GM21737 (cell line): ENCODE measurements around the gene LRRC46.

Source experiments
- ATAC-seq: cut with Tn5 transposase; IDR thresholded peaks from one replicate; pipeline ENCODE4 v1.9.1; 2021; ENCODE audit warnings: mild to moderate bottlenecking, moderate library complexity; ENCODE audit not compliant: unreplicated experiment

The LRRC46 gene

DNA sequence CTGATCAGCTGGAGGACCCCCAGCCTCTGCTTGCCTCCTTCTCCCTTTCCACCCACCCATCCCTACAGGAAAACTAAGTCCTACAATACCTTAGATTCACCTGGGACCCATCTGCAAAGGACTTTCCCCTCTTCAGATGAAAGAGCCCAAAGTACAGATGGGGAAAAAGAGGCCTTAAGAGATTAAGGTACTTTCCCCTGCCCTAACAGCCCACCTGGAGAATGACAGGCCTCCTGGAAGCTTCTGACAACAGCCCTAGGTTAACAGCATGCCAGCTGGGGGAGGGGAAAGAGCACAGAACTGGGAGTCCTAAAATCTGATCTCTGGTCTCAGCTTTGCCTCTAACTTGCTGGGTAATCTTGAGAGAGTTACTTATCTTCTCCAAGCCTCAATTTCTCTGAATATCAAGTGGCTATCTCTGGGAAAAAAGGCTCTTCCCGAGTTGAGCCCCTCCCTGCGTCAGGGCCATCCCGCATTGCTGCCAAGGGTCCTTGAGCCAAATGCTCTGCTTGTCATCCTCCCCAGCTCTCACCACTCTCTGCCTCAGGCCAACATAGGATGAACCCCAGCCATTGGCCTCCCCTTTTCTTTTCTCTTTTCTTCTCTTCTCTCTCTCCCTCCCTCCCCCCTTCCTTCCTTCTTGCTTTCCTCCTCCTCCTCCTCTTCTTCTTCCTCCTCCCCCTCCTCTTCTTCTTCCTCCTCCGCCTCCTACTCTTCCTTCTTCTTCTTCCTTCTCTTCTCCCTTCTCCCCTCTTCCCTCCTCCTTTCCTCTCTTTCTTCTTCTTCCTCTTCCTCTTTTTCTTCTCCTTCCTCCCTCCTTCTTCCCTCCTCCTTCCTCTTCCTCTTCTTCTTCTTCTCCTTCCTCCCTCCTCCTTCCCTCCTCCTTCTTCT, 42.0 kb downstream of the LRRC46 start:
- no peak for ATAC-seq

DNA sequence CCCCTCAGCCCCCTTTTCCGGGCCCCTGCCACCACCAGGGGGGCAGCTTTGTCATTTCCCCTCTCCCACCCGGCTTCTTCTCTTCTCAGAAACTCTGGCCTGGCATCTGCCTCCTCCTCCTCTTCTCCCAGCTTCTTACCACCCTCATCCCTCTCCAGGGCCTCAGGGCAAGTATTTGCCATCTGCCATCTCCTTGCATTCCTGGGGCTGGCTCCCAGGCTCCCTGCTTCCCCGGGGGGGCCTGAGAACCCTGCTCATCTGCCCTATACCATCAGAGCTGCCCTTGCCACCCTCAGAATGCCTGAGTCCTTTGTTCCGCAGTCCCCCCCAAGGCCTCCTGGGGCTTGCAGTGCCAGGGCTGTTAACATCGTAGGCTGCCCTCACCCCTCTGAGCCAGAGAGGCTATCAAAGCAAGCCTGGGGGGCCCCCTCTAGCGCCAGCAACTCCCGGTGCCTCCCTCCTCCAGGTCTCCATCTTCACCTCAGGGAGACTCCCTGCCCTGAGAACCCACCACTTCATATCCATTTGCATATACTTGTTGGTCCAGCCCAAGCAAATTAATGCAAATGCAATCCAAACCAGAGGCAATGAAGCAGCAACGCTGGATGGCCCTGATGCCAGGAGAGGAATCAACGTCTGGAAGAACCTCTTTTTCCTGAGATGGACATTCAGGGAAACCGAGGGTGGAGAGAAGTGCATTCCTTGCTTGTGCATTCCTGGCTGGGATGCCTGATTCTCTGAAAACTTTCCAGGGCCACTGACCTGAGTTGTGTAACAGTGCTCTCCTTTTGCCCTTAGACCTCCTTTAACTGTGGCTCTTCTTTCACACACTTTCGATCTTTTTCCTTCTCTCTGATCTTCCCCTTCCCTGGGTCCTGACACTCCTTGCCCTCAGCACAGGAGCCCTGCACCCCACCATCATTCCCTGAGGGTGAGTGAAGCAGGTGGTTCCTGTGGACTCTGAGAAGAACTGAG, 43.8 kb downstream of the LRRC46 start:
- no peak for ATAC-seq

DNA sequence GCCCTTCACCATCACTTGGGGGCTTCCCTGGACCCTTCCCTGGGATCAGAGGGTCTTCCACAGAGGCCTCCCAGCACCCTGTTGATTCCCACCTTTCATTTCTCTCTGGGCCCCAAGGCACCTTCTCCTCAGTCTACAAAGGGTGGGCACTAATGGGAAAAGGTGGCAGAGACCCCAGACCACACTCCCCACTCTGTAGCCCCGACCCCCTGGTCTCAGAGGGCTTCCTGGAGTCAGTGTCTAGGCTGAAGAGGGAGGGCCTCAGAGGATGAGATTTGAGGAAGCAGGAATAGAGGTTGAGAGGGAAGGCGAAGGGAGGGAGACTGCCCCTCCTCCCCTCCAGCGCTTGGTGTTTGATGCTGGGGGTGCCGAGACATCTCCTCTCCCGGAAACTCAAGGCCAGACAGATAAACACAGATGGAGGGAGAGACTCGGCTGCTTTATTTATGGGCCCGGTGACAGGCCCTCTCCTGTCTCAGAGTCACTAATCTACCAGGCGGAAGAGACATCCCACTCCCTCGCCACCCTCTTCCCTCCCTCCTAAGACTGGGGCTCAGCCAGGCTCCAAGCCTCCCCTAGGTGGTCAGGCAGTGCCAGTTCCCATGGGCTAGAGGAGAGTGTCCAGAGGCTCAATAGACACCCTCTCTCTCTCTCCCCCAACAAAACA, 46.0 kb downstream of the LRRC46 start:
- ATAC-seq, result no peak

DNA sequence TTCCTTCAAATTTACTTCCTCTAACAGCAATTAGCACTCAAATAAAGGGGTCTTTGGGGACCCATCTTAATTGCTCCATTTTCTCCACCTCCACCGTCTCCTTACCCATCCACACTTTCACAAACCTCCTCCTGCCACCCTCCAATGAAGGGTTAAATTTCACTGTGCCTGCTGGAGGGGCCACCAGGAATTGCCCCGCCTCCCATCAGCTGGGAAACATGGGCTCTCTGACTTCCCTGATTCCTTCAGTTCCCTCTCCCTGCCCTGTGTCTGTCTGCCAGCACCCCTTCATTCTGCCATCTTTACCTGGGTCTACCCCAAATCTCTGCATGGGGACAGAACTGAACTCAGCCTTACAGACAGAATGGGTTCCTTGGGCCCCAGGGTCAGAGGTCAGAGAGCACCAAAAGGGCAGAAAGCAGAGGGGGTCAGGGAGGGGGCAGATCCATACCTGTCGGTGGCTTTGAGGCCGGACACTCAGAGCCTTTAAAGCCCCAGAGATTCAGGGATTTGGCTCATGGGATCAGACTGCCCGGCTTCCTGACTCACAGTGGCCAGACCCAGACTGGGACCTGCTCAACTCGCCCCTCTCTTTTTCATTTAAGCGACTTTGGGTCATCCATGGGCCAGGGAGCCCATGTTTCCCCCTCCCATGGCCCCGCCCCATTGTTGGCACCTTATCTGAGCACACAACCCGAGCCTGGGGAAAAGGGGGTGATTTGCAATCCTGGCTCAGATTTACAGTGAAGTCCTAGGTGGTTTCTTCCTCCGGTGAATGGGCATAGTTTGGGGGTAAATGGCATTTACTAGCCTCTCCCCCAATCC, 46.9 kb downstream of the LRRC46 start:
- ATAC-seq, result no peak

DNA sequence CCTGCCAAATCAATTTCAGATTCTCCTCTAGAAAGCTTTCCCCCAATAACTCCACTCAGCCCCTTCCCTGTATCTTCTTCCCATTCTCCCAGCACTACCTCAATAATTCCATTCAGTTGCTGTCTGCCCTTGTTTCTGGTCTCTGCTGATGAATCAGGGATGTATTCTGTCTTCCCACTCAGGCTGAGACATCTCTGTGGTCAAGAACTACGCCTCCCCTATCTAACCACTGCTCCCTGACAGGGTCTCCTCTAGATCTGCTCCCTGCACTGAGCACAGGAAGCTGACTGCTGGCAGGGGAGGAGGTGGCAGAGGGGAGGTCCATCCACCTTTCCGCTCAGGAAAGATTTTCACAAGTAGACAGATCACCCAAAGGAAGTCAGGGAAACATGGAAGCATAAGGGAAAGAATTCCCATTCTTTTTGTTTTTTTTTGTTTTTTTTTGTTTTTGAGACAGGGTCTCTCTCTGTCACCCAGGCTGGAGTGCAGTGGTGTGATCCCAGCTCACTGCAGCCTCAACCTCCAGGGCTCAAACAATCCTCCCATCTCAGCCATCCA, 47.6 kb downstream of the LRRC46 start:
- ATAC-seq, result no peak

DNA sequence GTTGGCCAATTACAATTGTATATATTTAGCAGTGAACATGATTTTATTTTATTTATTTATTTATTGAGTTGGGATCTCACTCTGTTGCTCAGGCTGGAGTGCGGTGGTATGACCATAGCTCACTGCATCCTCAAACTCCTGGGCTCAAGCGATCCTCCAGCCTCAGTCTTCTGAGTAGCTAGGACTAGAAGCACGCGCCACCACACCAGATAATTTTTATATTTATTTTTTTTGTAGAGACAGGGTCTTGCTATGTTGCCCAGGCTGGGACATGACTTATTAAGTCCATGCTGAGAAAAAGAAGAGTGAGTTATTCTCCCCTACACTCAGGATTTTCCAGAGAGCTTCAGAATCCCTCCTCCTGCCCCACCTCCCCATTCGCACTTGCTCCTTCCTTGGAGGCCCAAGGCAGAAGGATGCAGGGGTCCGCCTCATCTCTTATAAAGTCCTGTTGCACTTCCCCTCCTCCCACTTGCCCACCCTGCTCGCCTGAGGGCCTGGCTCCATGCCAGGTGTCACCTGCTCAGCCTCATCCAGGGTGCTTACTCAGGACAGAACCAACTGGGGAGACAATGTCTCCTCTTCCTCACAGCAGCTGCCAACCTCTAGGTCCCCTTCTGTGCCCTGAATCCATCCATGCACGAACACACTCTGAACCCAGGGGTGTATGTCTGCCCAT, 48.4 kb downstream of the LRRC46 start:
- ATAC-seq, result no peak

DNA sequence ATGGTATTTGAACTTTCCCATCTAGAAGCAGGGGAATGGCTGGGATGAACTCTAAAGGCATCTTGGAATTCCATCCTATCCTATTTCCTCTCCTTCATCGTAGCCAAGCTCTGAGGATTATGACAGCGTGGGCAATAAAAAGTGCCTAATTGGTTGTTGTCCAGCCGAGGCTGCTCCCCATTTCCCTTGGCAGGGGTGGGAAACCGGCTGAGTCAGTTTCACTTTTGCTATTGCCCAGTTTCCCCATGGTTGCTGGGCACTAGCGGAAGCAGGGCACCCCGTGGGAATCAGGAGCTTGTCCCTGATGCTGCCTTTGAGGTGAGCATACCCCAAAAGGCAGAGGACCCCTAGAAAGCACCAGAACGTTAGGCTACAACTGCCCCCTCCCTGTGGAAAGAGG, 50.8 kb downstream of the LRRC46 start:
- ATAC-seq, result no peak

DNA sequence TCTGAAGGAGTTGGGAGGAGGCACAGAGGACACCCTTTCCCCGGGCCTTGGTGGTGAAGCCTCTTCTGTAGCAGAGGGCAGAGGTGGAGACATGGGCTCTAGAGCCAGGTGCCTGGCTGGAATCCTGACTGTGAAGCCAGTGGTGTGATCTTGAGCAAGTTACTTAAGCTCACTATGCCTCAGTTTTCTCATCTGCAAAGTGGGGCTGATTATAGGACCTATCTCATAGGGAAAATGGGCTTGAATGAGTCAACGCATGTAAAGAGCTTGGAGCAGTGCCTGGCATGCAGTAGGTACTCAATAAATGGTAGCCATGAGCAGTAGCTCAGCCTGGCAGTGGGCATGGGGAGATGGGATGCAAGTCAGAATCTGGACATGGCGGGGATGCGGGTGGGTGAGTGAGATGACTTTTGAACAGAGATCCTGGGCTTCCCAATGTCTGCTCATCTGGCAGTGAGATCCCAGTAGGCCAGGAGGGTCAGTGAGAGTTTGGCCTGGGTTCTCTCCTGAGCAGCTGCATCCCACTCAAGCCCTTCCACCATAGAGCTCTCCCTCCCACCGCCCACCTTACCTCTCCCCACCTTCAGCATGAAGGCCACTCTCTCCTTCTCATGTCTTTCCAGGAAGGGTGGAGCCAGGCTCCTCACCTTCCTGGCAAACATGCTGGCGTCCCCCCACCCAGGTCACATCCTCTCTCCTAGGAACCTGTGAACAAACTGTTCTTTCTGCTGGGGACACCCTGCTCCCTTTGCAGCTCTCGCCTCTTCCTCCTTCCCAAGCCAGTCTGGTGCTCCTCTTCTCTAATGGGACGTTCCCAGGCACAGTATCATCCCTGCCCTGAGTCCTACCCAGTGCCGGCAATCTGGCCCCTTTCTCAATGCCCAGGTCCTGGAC, 51.5 kb downstream of the LRRC46 start:
- no peak for ATAC-seq

DNA sequence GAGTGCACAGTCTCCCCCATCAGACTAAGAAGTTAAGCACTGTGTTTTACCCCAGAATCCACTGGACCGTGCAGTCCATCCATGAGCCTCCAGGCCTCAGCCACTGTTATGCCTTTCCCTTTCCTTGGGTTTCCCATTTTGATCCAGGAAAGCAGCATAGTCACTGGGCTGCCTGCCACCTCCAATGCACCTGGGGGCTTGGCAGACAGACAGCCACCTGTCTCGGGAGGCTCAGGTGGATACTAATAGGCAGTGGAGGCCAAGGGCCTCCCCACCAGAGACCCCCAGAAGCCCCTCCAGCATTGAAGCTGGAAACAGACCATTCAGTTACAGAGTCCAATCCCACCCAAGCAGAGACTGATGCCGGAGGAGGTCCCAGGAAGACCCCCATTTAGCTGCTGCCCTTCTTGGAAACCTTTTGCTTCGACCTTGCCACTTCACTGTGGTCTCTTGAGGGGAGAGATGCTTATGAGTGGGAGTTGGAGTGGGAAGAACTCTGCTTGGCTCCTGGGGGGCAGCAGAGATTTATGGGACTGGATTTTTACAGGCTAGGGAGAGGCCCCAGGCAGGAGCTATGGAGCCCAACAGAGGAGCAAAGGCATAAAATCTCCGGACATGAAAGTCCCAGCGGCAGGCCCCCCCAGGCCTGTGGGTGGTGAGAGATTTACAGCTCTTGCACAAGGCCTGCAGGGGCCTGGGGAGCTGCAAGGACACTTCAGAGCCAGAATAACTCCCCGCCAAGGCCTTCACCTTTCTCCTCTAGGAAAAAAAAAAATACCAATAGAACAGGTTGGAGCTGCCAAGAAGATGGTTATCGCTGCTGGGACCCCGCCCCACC, 52.3 kb downstream of the LRRC46 start:
- no peak for ATAC-seq

DNA sequence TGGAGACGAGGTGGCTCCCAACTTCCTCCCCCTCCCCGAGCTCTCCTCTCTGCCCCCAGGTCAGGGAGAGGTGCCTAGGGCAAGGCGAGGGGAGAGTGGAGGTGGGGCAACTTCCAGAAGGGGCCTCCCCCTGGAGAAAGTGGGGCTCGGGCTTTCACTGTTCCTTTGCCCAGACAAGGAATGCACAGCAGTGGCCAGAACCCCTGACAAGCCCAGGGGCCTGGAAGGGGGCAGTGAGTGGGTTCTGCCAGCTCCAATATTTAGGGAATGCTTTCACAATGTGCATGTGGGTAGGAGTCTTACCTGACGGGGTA, 52.9 kb downstream of the LRRC46 start:
- no peak for ATAC-seq

DNA sequence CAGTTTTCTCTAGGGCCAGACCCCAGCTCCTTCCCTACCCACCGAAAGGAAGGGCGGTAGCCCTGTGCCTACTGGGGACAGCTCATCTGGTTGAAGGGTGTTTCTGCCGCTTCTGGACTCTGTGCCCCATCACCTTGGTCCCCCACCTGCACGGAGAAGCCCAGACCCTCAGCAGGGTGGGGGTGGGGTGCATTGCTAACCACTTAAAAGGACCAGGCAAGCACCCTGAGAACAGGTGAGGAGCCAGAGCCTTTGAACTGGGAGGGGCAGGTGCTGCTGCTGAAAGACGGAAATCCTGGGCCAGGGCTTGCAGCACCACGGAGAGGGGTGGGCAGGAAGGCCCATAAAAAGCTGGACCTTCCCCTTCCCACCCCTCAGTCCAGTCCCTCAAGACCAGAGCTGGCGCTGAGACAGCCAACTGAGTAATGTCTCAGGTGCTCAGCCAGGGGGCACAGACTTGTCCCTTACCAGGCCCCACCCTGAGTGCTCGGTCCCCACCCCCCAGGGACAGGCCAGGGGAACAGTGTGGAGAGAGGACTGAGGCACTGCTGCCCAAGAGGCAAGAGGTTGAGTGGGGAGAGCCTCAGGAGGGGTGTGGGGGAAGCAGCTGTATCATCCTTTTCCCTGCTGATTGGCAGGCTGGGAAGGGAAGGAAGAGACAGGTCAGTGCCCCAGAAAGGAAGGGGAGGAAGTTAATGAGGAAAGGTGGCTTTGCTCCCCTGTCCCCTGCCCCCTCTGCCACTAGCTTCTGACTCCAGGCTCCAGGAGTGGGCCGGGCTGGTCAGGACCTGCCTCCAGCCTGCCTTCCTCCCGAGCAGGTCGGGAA, 53.6 kb downstream of the LRRC46 start:
- no peak for ATAC-seq
